HepG2 (cell line): ENCODE data around the gene NEU1. TPM values are rescaled to one million over a fixed set of nuclear protein-coding genes. Genes with fewer than 3 reads are reported as not detected.

Experiments used
- ATF7 ChIP-seq, 2 experiments: fragments of 450-650 bp in 1 of 2; sonication (generic) in 1 of 2; formaldehyde crosslinking in 1 of 2; IDR thresholded peaks; 2 replicates each; pipeline versions ENCODE4 v1.4.0 to v1.6.1; 2016 to 2020; ENCODE audit warnings: antibody characterized with exemption in 1 of 2, mild to moderate bottlenecking in 1 of 2, missing genetic modification reagents in 1 of 2
- ATF7-NPFF ChIP-seq: sonication (generic); formaldehyde crosslinking; IDR thresholded peaks from 2 replicates; pipeline ENCODE4 v1.8.1; 2023; ENCODE audit warnings: mild to moderate bottlenecking, low read depth, missing genetic modification reagents, moderate library complexity
- DPF2 ChIP-seq: sonication (generic); formaldehyde crosslinking; IDR thresholded peaks from 2 replicates; pipeline ENCODE4 v1.4.0; 2020; ENCODE audit warnings: mild to moderate bottlenecking, low read depth, missing genetic modification reagents, borderline replicate concordance
- EP300 ChIP-seq, 3 experiments: sonication (generic) in 1 of 3; formaldehyde crosslinking in 1 of 3; IDR thresholded peaks; 2 replicates each; pipeline versions ENCODE4 v1.5.1 to v1.6.1; 2011 to 2020; ENCODE audit warnings: low read depth in 2 of 3, low read length in 2 of 3, borderline replicate concordance in 1 of 3, improper control_type of control experiment in 1 of 3, mild to moderate bottlenecking in 1 of 3, missing genetic modification reagents in 1 of 3, moderate library complexity in 1 of 3
- FOXA3 ChIP-seq: IDR thresholded peaks from 2 replicates; pipeline ENCODE4 v1.6.1; 2016; ENCODE audit warnings: missing genetic modification reagents, missing compliant biosample characterization
- GATA4 ChIP-seq: sonication (generic); IDR thresholded peaks from 2 replicates; pipeline ENCODE4 v1.6.1; 2016; ENCODE audit warnings: antibody characterized with exemption, low read depth, borderline replicate concordance
- GATAD2A ChIP-seq: IDR thresholded peaks from 2 replicates; pipeline ENCODE4 v1.6.1; 2016
- HES4 ChIP-seq: sonication (generic); formaldehyde crosslinking; IDR thresholded peaks from 2 replicates; pipeline ENCODE4 v1.9.0; 2021; ENCODE audit warnings: mild to moderate bottlenecking, missing genetic modification reagents, borderline replicate concordance
- HNF4A ChIP-seq: sonication (generic); formaldehyde crosslinking; IDR thresholded peaks from 2 replicates; pipeline ENCODE4 v1.4.0; 2020; ENCODE audit warnings: missing genetic modification reagents
- IKZF4 ChIP-seq: sonication (generic); formaldehyde crosslinking; IDR thresholded peaks from 2 replicates; pipeline ENCODE4 v1.5.1; 2020; ENCODE audit warnings: borderline replicate concordance, mild to moderate bottlenecking, low read depth, missing genetic modification reagents; ENCODE audit errors: not compliant biosample characterization
- NFYC ChIP-seq: IDR thresholded peaks from 2 replicates; pipeline ENCODE4 v1.6.1; 2016; ENCODE audit warnings: missing genetic modification reagents, missing compliant biosample characterization
- RORA ChIP-seq: sonication (generic); formaldehyde crosslinking; IDR thresholded peaks from 2 replicates; pipeline ENCODE4 v1.5.0; 2020; ENCODE audit warnings: mild to moderate bottlenecking, missing genetic modification reagents, moderate library complexity
- SMAD3 ChIP-seq: sonication (generic); formaldehyde crosslinking; IDR thresholded peaks from 2 replicates; pipeline ENCODE4 v1.4.0; 2020; ENCODE audit warnings: missing genetic modification reagents
- TP53 ChIP-seq: sonication (generic); formaldehyde crosslinking; conservative IDR thresholded peaks from 2 replicates; pipeline ENCODE4 v1.4.0; 2020; ENCODE audit warnings: missing genetic modification reagents
- XBP1 ChIP-seq: sonication (generic); formaldehyde crosslinking; IDR thresholded peaks from 2 replicates; pipeline ENCODE4 v1.5.0; 2020; ENCODE audit warnings: missing genetic modification reagents
- YEATS2 ChIP-seq: sonication (generic); formaldehyde crosslinking; IDR thresholded peaks from 2 replicates; pipeline ENCODE4 v1.4.0; 2020; ENCODE audit warnings: missing genetic modification reagents, borderline replicate concordance
- ZC3H13 ChIP-seq: sonication (generic); formaldehyde crosslinking; IDR thresholded peaks from 2 replicates; pipeline ENCODE4 v1.8.1; 2023; ENCODE audit warnings: mild to moderate bottlenecking, missing genetic modification reagents, moderate library complexity
- ZNF253 ChIP-seq: sonication (generic); formaldehyde crosslinking; IDR thresholded peaks from 2 replicates; pipeline ENCODE4 v1.8.0; 2022; ENCODE audit warnings: mild to moderate bottlenecking, missing genetic modification reagents, borderline replicate concordance
- ZNF619 ChIP-seq: sonication (generic); formaldehyde crosslinking; IDR thresholded peaks from 2 replicates; pipeline ENCODE4 v1.4.0; 2020; ENCODE audit warnings: mild to moderate bottlenecking, missing genetic modification reagents
- ZNF766 ChIP-seq: sonication (generic); formaldehyde crosslinking; IDR thresholded peaks from 2 replicates; pipeline ENCODE4 v1.5.0; 2020; ENCODE audit warnings: missing genetic modification reagents, borderline replicate concordance
- polyA plus RNA-seq, 8 experiments: library from polyadenylated mRNA; depleted of rRNA in 3 of 8; stranded (reverse) in 7 of 8; unstranded in 1 of 8; fragments of >200 nt; fragmentation: Illumina TruSeq in 4 of 8; extraction: Trizol in 4 of 8; gene quantifications; 2 replicates each; pipeline versions ENCODE4 v1.2.1 to v1.2.3, GENCODE V29; 2011 to 2016; ENCODE audit warnings: low read depth in 4 of 8, missing spikeins in 1 of 8, mixed read lengths in 1 of 8; ENCODE audit not compliant: insufficient read depth in 1 of 8
- total RNA-seq, 5 experiments: library from RNA; depleted of rRNA; stranded (reverse); fragments of >200 nt; fragmentation: Illumina TruSeq; extraction: Trizol; gene quantifications; 2 replicates each; pipeline ENCODE4 v1.2.3, GENCODE V29; 2016; ENCODE audit warnings: low read depth in 1 of 5
- TF ChIP-seq, protein P1 (sequence below): sonication (generic); formaldehyde crosslinking; IDR thresholded peaks from 2 replicates; pipeline ENCODE4 v1.5.0; 2020; ENCODE audit warnings: mild to moderate bottlenecking, missing genetic modification reagents
- TF ChIP-seq, protein P2 (sequence below): sonication (generic); formaldehyde crosslinking; IDR thresholded peaks from 2 replicates; pipeline ENCODE4 v1.4.0; 2020; ENCODE audit warnings: mild to moderate bottlenecking, missing genetic modification reagents

The NEU1 gene
- total and polyA plus RNA-seq, 2 of the 13 experiments (the other 11 are each of a cell fraction or from before 2014, with no cell fraction given): 215 to 297 TPM

DNA sequence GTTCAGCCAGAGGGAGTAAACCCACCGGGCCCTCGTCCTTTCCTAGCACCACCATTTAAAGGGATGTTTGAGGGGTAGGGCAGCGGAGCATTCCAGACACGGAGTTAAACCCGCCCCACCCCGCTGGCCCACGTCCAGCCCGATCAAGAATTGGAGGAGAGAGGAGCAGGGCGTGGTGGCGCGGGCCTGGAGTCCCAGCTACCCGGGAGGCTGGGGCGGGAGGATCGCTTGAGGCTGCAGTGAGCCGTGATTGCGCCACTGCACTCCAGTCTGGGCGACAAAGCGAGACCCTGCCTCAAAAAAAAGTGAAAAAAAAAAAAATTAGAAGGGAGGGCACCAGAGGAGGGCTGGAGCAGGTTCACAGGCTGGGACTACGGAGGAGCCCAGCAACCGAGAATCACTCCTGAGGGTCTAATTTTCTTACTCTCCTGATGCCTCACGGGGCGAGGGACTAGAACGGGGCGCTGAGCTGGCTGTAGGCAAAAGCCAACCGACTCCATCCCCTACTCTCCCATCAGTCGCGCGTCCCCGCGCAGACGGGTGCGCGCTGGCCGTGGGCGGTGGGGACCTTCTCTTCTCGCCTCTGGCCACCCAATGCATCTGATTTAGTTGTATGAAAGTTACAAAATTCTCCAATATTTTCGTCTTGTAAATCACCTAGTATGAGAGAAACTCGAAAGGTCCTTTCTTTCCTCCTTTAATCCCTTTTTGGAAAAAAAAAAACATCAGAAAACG is 41.2 kb downstream of the NEU1 start (continued):
- TF ChIP-seq ZNF619 (CRISPR knock-in tag) (no peak), RORA (CRISPR knock-in tag) (no peak), YEATS2 (CRISPR knock-in tag) (no peak), HNF4A (no peak), ATF7 (IDR thresholded peaks at IDR 0.05) (no peak), ATF7 (CRISPR knock-in tag; IDR thresholded peaks at IDR 0.05) (no peak), ZNF253 (CRISPR knock-in tag) (no peak), TP53 (CRISPR knock-in tag) (no peak), ZNF766 (CRISPR knock-in tag) (no peak), GATA4 (no peak), ATF7-NPFF (CRISPR knock-in tag) (0 out of 2 replicates have a peak, but pooled peaks have one; percentile 41), XBP1 (CRISPR knock-in tag) (no peak), ZC3H13 (CRISPR knock-in tag) (no peak), IKZF4 (no peak), DPF2 (CRISPR knock-in tag) (no peak), SMAD3 (peak; percentile 45; the same call in 1 of the 2 replicates), NFYC (0 out of 2 replicates have a peak, but pooled peaks have one; percentile 6), GATAD2A (no peak), HES4 (CRISPR knock-in tag) (no peak), EP300 (IDR thresholded peaks at IDR 0.05; ENCODE audit: low read depth in 2 of 2, low read length in 2 of 2) (no peak), EP300 (CRISPR knock-in tag; IDR thresholded peaks at IDR 0.05; ENCODE audit: borderline replicate concordance) (no peak), FOXA3 (no peak)
- TF ChIP-seq, protein P1, sequence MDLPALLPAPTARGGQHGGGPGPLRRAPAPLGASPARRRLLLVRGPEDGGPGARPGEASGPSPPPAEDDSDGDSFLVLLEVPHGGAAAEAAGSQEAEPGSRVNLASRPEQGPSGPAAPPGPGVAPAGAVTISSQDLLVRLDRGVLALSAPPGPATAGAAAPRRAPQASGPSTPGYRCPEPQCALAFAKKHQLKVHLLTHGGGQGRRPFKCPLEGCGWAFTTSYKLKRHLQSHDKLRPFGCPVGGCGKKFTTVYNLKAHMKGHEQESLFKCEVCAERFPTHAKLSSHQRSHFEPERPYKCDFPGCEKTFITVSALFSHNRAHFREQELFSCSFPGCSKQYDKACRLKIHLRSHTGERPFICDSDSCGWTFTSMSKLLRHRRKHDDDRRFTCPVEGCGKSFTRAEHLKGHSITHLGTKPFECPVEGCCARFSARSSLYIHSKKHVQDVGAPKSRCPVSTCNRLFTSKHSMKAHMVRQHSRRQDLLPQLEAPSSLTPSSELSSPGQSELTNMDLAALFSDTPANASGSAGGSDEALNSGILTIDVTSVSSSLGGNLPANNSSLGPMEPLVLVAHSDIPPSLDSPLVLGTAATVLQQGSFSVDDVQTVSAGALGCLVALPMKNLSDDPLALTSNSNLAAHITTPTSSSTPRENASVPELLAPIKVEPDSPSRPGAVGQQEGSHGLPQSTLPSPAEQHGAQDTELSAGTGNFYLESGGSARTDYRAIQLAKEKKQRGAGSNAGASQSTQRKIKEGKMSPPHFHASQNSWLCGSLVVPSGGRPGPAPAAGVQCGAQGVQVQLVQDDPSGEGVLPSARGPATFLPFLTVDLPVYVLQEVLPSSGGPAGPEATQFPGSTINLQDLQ (CRISPR knock-in tag): no peak
- TF ChIP-seq, protein P2, sequence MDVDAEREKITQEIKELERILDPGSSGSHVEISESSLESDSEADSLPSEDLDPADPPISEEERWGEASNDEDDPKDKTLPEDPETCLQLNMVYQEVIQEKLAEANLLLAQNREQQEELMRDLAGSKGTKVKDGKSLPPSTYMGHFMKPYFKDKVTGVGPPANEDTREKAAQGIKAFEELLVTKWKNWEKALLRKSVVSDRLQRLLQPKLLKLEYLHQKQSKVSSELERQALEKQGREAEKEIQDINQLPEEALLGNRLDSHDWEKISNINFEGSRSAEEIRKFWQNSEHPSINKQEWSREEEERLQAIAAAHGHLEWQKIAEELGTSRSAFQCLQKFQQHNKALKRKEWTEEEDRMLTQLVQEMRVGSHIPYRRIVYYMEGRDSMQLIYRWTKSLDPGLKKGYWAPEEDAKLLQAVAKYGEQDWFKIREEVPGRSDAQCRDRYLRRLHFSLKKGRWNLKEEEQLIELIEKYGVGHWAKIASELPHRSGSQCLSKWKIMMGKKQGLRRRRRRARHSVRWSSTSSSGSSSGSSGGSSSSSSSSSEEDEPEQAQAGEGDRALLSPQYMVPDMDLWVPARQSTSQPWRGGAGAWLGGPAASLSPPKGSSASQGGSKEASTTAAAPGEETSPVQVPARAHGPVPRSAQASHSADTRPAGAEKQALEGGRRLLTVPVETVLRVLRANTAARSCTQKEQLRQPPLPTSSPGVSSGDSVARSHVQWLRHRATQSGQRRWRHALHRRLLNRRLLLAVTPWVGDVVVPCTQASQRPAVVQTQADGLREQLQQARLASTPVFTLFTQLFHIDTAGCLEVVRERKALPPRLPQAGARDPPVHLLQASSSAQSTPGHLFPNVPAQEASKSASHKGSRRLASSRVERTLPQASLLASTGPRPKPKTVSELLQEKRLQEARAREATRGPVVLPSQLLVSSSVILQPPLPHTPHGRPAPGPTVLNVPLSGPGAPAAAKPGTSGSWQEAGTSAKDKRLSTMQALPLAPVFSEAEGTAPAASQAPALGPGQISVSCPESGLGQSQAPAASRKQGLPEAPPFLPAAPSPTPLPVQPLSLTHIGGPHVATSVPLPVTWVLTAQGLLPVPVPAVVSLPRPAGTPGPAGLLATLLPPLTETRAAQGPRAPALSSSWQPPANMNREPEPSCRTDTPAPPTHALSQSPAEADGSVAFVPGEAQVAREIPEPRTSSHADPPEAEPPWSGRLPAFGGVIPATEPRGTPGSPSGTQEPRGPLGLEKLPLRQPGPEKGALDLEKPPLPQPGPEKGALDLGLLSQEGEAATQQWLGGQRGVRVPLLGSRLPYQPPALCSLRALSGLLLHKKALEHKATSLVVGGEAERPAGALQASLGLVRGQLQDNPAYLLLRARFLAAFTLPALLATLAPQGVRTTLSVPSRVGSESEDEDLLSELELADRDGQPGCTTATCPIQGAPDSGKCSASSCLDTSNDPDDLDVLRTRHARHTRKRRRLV: no peak
